Measurements from ENCODE around the gene GMPPB. TPM values are rescaled to one million over a fixed set of nuclear protein-coding genes. Genes with fewer than 3 reads are reported as not detected.
A peak's percentile ranks its signal among the peaks of the same experiment; 100 is the strongest.

GMPPB gene
- total RNA-seq, 1 experiment from 2014 or later = 28.0 TPM

GRCh38 chr3:49712166-49712565, 11.6 kb downstream of the GMPPB start (continued):
- TF ChIP-seq ATF1 (CRISPR knock-in tag; IDR thresholded peaks at IDR 0.05) (no peak), E2F1 (CRISPR knock-in tag; IDR thresholded peaks at IDR 0.05) (no peak), TP53 (CRISPR knock-in tag; IDR thresholded peaks at IDR 0.05) (no peak), NR3C1 (CRISPR knock-in tag; conservative IDR thresholded peaks at IDR 0.05; ENCODE audit: low read depth) (no peak)

- no peak overlapping the region for H3K4me3 Mint-ChIP-seq
- H3K4me1 Mint-ChIP-seq = no peaks in the 10 kb centered on the region
- DNase-seq (ENCODE audit: low spot score) (no peak), ATAC-seq (no peak)
- no peaks in the 10 kb centered on the region for H3K27me3 Mint-ChIP-seq (ENCODE audit: low read depth)
- CTCF ChIA-PET = interaction anchor here (0.8 to 3.3 kb wide), 2 partner anchors 9 to 128 kb away, joined by 5 to 49 read pairs; no protein-coding TSS in a partner anchor
- peak overlapping the region; percentile 30; the same call in 1 of the 2 replicates for H3K27ac Mint-ChIP-seq
- H3K36me3 Mint-ChIP-seq = no peaks in the 10 kb centered on the region; the same call in 1 of the 2 replicates
- TF ChIP-seq ZMAT4 (CRISPR knock-in tag; IDR thresholded peaks at IDR 0.05) = no peak
- no peak for TF ChIP-seq ZNF138 (CRISPR knock-in tag; conservative IDR thresholded peaks at IDR 0.05)
- TF ChIP-seq SP1 (CRISPR knock-in tag; conservative IDR thresholded peaks at IDR 0.05) = no peak
- no peak for TF ChIP-seq JUN (CRISPR knock-in tag; IDR thresholded peaks at IDR 0.05)
- no peak for TF ChIP-seq TEAD1 (CRISPR knock-in tag; IDR thresholded peaks at IDR 0.05)
- no peak for TF ChIP-seq ZNF396 (CRISPR knock-in tag; IDR thresholded peaks at IDR 0.05; ENCODE audit: borderline replicate concordance)
- TF ChIP-seq, protein P1, sequence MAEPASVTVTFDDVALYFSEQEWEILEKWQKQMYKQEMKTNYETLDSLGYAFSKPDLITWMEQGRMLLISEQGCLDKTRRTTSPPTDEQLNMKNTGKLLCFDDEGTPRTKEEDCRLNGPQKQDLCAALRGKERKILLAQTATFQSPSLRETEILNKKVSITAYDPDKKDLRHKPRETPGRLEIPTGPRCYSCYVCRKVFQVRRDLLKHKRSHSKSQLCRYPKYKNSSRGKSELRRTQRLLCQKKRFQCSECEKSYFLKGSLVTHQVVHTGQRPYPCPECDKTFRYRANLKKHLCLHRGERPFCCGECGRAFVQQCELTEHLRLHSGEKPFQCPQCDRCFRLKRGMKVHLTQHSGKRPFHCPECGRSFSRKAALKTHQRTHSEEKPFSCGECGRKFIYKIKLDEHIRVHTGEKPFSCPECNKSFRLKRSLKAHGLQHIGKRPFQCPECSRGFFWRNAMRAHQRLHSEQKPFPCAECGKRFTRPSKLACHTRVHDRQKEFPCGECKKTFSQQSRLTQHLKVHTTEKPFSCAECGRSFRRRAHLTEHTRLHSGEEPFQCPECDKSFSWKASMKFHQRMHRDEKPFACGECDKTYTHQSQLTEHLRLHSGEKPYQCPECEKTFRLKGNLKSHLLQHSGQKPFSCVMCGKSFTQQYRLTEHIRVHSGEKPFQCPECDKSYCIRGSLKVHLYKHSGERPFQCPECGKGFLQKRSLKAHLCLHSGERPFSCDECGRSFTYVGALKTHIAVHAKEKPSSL (CRISPR knock-in tag; conservative IDR thresholded peaks at IDR 0.05) = no peak
- no peak for TF ChIP-seq TEAD4 (CRISPR knock-in tag; IDR thresholded peaks at IDR 0.05)
- POLR2A ChIA-PET = no interaction called here
- no peaks in the 10 kb centered on the region for H3K9me3 Mint-ChIP-seq
Observed at GRCh38 chr3:49711489-49711888, 12.3 kb downstream of the GMPPB start.

- H3K4me3 Mint-ChIP-seq = no peak overlapping the region
- H3K4me1 Mint-ChIP-seq = no peaks in the 10 kb centered on the region
- ChIA-PET POLR2A (no interaction called here), CTCF (no interaction called here)
- no peak overlapping the region for H3K27ac Mint-ChIP-seq
- ATAC-seq (no peak), DNase-seq (ENCODE audit: low spot score) (no peak)
- H3K27me3 Mint-ChIP-seq (ENCODE audit: low read depth) = no peaks in the 10 kb centered on the region
- no peaks in the 10 kb centered on the region; the same call in 1 of the 2 replicates for H3K36me3 Mint-ChIP-seq
- no peaks in the 10 kb centered on the region for H3K9me3 Mint-ChIP-seq
- TF ChIP-seq ZNF121 (CRISPR knock-in tag; IDR thresholded peaks at IDR 0.05) = peak; percentile 68; the same call in 1 of the 2 replicates
- no peak for TF ChIP-seq RELA (CRISPR knock-in tag; IDR thresholded peaks at IDR 0.05; ENCODE audit: borderline replicate concordance)
Observed at GRCh38 chr3:49709852-49710251, 13.9 kb downstream of the GMPPB start.

GRCh38 chr3:49707113-49707480, 16.7 kb downstream of the GMPPB start:
- H3K36me3 Mint-ChIP-seq = no peaks in the 10 kb centered on the region; the same call in 1 of the 2 replicates
- H3K4me1 Mint-ChIP-seq = peaks cover 8% of the 10 kb centered on the region; the same call in 1 of the 2 replicates

More at GRCh38 chr3:49707113-49707480, 16.7 kb downstream of the GMPPB start:
- Mint-ChIP-seq H3K27ac (no peak overlapping the region), H3K4me3 (no peak overlapping the region), H3K27me3 (ENCODE audit: low read depth) (no peaks in the 10 kb centered on the region), H3K9me3 (no peaks in the 10 kb centered on the region)
- ChIA-PET CTCF (no interaction called here), POLR2A (no interaction called here)
- TF ChIP-seq, protein P2, sequence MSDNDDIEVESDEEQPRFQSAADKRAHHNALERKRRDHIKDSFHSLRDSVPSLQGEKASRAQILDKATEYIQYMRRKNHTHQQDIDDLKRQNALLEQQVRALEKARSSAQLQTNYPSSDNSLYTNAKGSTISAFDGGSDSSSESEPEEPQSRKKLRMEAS (CRISPR knock-in tag; IDR thresholded peaks at IDR 0.05) = no peak
- TF ChIP-seq ZBTB43 (CRISPR knock-in tag; IDR thresholded peaks at IDR 0.05) = no peak
- TF ChIP-seq TP53 (CRISPR knock-in tag; IDR thresholded peaks at IDR 0.05) = no peak
- TF ChIP-seq NR2C2 (CRISPR knock-in tag; IDR thresholded peaks at IDR 0.05) = no peak
- TF ChIP-seq TCF7 (CRISPR knock-in tag; IDR thresholded peaks at IDR 0.05; ENCODE audit: low read depth) = no peak
- TF ChIP-seq ZNF138 (CRISPR knock-in tag; conservative IDR thresholded peaks at IDR 0.05) = no peak
- TF ChIP-seq GRHL2 (CRISPR knock-in tag; IDR thresholded peaks at IDR 0.05; ENCODE audit: insufficient replicate concordance, severe bottlenecking) = no peak
- TF ChIP-seq SOX15 (CRISPR knock-in tag; IDR thresholded peaks at IDR 0.05) = no peak
- no peak for DNase-seq (ENCODE audit: low spot score)
- ATAC-seq = no peak

Data from WTC11 (cell line).